Measurements from ENCODE around the gene GRIK4.

Gene GRIK4

DNA sequence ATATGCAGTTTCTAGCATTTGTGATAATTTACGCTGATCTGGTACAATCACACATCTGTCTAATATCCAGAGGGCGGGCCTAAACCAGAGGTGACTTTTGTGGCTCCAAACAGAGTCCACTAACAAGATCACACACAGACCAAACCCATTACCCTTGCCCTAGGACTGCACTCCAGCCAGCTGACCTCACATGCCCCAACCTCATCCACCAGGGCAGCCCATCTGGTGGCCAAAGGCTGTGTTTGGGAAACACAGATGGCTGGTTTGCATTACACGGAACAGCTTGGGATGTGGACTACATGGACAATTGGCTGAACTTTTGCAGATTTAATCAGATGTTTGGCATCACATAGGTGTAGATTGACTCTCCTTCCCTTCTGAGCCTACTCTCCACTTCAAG is 228.2 kb downstream of the GRIK4 start:
- TF ChIP-seq, protein P1, sequence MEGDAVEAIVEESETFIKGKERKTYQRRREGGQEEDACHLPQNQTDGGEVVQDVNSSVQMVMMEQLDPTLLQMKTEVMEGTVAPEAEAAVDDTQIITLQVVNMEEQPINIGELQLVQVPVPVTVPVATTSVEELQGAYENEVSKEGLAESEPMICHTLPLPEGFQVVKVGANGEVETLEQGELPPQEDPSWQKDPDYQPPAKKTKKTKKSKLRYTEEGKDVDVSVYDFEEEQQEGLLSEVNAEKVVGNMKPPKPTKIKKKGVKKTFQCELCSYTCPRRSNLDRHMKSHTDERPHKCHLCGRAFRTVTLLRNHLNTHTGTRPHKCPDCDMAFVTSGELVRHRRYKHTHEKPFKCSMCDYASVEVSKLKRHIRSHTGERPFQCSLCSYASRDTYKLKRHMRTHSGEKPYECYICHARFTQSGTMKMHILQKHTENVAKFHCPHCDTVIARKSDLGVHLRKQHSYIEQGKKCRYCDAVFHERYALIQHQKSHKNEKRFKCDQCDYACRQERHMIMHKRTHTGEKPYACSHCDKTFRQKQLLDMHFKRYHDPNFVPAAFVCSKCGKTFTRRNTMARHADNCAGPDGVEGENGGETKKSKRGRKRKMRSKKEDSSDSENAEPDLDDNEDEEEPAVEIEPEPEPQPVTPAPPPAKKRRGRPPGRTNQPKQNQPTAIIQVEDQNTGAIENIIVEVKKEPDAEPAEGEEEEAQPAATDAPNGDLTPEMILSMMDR (IDR thresholded peaks at IDR 0.05; ENCODE audit: low read depth, low read length): no peak
- in situ Hi-C loops (cut with HindIII; ENCODE audit: low sequenced_read_pairs): no loop called here
- no peak overlapping the region for H3K4me3 ChIP-seq (ENCODE audit: low read depth, low read length)
- DNase-seq (ENCODE audit: low read depth, low spot score): no peak

DNA sequence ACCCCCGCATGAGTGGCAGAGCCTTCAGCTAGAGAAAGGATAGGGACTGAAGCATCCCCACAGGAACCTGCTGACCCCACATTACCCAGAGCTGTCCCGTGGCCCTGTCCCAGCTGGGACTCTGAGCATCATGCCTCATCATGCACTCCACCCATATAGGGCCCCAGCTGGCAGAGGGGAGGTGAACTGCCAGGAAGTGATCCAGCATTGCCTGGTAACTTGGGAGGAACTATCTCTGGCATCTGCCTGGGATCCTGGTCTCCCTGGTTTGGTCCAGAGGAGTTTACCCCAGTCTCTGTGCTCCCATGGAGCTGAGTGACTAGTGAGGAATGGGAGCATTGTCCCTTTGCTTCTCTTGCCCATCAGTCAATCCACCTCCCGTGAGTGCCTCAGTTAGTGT is 228.8 kb downstream of the GRIK4 start:
- TF ChIP-seq, protein P1 (IDR thresholded peaks at IDR 0.05; ENCODE audit: low read depth, low read length): no peak
- in situ Hi-C loops (cut with HindIII; ENCODE audit: low sequenced_read_pairs): no loop called here
- DNase-seq (ENCODE audit: low read depth, low spot score): no peak
- H3K4me3 ChIP-seq (ENCODE audit: low read depth, low read length): no peak overlapping the region

DNA sequence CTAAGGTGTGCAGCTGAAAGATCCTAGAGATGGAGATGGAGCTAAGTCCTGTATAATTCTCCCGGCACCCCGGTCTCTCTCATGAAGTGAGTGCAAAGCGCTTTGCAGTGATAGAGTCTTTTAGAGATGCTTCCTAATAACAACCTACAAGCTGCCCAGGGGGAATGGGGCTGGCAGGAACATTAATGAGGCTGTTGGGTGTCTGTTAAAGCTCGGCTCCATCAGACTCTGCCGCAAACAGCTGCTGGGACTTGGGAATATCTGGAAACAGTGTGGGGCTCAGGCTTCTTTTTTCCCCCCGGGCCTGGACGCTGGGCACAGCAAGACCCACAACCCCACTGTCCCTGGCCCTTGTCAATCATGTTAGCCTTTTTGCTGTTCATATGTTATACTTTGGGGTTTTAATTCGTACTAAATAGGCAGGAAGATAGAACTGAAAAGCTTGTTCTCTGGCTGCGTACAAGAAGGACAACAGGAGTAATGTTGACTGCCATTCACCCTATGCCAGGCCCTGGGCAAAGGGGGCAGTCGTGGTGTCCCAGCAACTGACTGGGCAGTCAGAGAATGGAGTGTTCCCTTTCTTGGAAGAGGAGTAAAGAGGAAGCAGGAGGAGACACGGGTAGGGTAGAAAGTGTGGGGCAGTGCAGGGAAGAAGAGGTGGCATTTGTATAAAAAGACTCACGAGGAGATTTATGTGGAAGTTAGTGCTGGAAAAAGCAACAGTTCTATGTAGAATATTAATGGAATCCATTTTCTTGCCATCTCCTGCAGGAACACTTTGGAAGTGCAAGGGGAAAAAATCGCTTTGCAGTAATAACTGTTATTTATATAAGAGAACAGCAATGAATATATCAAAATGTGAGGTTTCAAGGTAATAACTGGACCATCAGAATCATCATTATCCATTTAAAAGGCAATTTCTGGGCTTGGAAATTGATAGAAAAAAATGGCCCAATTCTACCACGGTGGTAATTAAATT is 232.8 kb downstream of the GRIK4 start:
- in situ Hi-C loops (cut with HindIII; ENCODE audit: low sequenced_read_pairs): no loop called here
- no peak overlapping the region for H3K4me3 ChIP-seq (ENCODE audit: low read depth, low read length)
- TF ChIP-seq, protein P1 (IDR thresholded peaks at IDR 0.05; ENCODE audit: low read depth, low read length): peak; percentile 6

DNA sequence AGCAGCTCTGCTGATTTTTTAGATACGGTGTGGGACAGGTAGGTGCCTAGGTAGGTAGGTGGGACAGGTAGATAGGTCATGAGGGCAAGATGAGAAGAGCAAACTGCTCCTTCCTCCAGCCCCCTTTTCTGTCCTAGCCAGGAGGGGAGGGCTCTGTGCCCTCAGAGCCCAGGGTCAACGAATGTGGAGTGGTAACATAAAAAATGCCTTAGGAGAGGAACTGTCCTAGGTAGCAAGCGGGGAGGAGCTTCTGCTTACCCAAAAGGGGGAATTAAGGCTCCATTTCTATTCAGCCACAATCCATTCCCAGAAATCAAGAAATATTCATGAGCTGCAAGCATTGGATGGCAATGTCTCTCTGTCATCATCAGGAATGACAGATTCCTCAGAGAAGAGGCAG is 234.8 kb downstream of the GRIK4 start:
- no peak for DNase-seq (ENCODE audit: low read depth, low spot score)
- H3K4me3 ChIP-seq (ENCODE audit: low read depth, low read length): no peak overlapping the region
- TF ChIP-seq, protein P1 (IDR thresholded peaks at IDR 0.05; ENCODE audit: low read depth, low read length): no peak
- in situ Hi-C loops (cut with HindIII; ENCODE audit: low sequenced_read_pairs): no loop called here

More for the DNA sequence above, 232.8 kb downstream of the GRIK4 start:
- DNase-seq (ENCODE audit: low read depth, low spot score): no peak

DNA sequence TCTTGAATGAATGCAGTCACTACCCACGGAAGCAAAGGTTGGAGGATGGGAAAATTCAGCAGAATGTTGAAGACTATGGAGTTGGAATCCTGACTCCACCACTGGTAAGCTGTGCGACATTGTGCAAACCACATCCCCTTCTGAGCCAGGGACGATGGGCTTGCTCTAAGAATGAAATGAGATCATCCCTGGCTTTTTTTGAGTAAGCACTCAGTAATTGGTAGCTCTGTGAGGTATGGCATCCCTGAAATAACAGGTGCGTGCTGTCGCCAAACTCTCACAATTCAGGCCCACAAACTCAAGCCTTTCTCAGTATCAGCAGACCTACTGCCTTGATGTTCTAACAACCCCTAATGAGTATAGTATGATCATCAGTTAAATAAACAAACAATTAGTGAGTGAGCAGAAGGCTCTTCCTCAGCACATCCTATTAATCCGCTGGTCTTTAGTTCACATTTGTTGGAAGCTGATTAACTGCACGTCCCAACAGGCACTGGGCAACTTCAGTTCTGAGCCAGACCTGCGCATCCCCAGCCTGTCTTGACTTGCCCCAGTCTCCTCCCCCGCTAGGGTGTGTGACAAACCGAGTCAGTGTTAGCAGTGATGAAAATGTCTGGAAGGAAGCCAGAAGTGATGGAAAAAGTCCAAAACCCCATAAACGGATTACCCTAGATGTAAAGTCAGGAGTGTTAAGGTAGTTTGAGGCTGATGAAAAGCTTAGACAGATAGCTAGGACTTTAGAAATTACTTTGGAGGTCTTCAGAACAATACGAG is 235.5 kb downstream of the GRIK4 start:
- TF ChIP-seq, protein P1 (IDR thresholded peaks at IDR 0.05; ENCODE audit: low read depth, low read length): no peak
- in situ Hi-C loops (cut with HindIII; ENCODE audit: low sequenced_read_pairs): no loop called here
- no peak overlapping the region for H3K4me3 ChIP-seq (ENCODE audit: low read depth, low read length)
- DNase-seq (ENCODE audit: low read depth, low spot score): no peak

Measured in astrocyte of the spinal cord (primary cell).